GM12892 (cell line): ENCODE results near the gene TBC1D14.

Experiments used
- DNase-seq: peaks from one replicate; pipeline ENCODE4 v3.0.0; 2011; ENCODE audit not compliant: insufficient read length
- FAIRE-seq: peaks from 2 replicates; lab custom pipeline; 2011; peaks lifted over from hg19 to GRCh38; lab: Jason Lieb, UNC
- POLR2A ChIP-seq: IDR thresholded peaks from 2 replicates; pipeline ENCODE4 v1.6.1; 2011; ENCODE audit warnings: low read depth, low read length, control low read depth
- POLR2AphosphoS5 ChIP-seq: IDR thresholded peaks from 2 replicates; pipeline ENCODE4 v1.6.1; 2011; ENCODE audit warnings: low read depth, low read length, control low read depth
- TAF1 ChIP-seq: IDR thresholded peaks from 2 replicates; pipeline ENCODE4 v1.6.1; 2011; ENCODE audit warnings: low read depth, mild to moderate bottlenecking, control low read depth, low read length, borderline replicate concordance

The TBC1D14 gene

DNA sequence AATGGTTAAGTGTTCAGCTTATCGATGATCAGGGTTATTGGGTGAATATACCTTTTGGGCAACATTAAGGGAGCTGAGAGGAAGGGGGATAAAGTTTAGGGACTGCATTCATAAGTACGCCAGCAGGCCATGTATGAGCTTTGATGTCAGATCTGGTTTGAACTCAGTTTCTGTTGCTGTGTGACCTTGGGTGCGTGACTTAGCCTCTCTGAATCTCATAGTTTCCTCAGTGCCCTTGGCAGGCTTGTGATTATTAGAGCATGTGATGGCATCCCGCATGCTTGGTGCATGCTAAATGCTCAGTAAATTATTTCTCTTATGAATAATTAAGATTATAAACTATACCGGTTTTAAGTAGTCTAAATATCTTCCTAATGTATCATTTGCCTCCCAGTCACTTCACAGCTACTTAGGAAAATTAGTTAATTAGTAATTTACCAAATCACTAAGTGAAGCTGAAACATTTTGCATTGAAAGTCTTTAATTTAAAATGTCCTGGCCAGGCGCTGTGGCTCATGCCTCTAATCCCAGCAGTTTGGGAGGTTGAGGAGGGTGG lies 3.8 kb downstream of the TBC1D14 start:
- no peak for FAIRE-seq
- DNase-seq, result no peak
- TF ChIP-seq TAF1 (no peak), POLR2AphosphoS5 (no peak), POLR2A (no peak)

DNA sequence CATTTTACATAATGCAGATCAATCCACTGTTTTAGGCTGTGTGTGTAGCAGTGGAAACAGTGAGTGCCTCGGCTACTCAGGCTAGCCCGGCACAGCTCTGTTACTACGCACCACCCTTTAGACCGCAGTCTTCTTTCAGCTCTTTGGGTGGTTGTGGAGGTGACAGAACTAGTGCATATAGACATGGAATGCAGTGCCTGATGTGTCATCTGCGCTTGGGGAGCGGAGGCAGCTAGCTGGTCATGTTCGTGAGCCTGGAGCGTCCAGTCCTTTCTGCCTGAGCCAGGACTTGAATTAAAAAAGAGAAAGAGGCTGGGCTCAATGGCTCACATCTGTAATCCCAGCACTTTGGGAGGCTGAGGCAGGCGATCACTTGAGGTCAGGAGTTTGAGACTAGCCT lies 4.8 kb downstream of the TBC1D14 start:
- FAIRE-seq, result no peak
- TF ChIP-seq POLR2AphosphoS5 (no peak), TAF1 (no peak), POLR2A (no peak)
- DNase-seq, result no peak

DNA sequence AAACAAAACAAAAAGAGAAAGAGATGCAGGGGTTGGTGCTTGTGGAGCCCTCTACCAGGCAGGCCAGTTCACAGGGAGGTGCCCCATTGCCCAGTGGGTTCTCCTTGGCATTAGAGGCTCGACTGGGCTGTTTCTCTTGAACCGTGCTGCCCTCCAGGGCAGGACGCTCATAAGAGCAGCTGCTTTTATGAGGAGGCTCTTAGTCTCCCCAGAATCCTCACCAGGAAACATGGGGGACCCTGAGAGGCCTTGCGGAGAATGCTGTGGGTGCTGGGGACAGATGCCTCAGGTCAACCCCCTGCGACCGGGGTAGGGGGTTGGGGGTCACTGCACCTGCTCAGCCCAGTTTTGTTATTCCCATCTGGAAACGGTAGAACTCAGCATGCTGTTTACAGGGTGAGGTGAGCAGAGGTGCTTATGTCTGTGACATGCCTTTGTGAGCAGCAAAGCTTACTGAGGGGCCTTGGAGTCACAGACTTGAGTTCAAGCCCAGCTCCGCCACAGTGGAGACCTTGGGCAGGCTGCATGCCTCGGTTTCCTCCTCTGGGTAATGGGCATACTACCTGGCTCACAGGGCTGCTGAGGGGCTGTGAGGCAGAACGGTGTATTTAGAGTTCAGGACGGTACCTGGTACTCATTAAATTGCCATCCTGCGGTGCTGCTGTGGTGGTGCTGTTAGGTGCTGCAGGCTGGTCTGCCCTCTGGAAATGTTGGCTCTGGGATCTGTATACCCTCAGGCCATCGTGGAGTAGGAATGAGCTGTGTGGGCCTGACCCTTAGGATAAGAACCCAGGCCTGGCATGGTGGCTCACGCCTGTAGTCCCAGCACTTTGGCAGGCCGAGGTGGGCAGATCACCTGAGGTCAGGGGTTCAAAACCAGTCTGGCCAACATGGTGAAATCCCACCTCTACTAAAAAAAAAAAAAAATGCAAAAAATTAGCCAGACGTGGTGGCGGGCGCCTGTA lies 5.7 kb downstream of the TBC1D14 start:
- TF ChIP-seq TAF1 (no peak), POLR2AphosphoS5 (0 out of 2 replicates have a peak, but pooled peaks have one; percentile 29)
- DNase-seq, result no peak
- no peak for FAIRE-seq

DNA sequence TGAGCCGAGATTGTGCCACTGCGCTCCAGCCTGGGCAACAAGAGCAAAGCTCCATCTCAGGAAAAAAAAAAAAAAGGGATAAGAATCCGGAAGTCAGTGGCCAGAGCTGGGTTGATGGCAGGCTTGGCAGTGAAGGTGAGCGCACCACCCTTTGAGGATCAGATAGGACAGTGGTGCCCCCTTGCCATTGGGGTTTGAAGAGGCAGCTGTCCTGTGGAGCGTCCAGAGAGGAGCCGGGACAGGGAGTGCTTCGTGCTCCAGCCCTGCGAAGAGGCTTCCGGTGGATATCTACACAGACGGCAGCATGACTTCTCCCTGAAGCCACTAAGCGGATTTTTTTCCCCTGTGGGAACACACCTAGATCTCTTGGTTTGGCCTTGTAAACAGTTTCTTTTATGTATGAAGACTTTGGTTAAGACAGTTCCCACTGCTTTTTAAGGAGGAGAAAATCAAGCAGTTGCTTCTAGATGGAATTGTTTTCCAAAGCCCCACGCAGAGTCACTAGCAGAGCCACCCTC lies 6.5 kb downstream of the TBC1D14 start:
- FAIRE-seq (no peak), DNase-seq (no peak)
- TF ChIP-seq POLR2AphosphoS5, result no peak
- TF ChIP-seq TAF1, result no peak
- TF ChIP-seq POLR2A, result no peak

DNA sequence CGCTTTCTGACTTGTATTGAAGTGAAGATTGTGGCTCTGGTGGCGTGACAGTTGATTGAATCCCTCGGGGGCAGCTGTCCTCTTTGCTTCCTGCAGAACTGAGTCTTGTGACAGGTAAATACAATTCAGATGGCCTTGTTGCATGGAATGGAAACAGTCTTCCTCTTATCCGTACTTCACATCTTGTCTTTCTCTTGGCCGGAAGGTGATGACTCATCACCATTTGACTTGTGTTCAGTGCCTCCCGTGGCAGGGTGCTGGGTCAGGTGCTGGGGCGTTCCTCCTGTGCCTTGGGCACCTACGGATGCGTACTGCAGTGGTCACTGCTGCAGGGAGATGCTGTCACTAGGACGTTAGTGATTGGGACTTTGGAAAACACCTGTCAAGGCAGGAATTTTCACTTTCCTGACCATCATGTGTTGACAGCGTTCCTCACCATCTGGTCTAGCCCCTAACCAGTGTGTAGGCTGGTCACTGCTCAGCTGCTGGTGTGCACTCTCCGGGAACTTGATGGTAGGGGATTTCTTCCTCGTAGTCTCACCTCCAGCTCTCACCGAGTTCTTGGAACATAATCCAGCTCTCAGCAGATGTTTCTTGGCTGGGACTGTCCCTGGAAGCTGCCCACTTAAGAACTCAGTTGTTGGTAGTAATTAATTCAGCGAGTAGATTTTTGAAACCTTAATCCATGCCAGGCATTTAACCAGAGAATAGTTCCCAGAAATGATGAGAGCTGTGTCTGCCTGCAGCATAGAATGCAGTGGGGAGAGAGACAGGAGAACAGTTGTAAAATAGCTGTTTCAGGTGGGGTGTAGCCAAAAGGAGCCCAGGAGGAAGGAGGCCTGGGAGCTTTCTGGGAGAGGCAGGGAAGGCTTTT lies 7.2 kb downstream of the TBC1D14 start:
- DNase-seq (no peak), FAIRE-seq (peak; percentile 88)
- no peak for TF ChIP-seq POLR2AphosphoS5
- no peak for TF ChIP-seq TAF1
- no peak for TF ChIP-seq POLR2A

DNA sequence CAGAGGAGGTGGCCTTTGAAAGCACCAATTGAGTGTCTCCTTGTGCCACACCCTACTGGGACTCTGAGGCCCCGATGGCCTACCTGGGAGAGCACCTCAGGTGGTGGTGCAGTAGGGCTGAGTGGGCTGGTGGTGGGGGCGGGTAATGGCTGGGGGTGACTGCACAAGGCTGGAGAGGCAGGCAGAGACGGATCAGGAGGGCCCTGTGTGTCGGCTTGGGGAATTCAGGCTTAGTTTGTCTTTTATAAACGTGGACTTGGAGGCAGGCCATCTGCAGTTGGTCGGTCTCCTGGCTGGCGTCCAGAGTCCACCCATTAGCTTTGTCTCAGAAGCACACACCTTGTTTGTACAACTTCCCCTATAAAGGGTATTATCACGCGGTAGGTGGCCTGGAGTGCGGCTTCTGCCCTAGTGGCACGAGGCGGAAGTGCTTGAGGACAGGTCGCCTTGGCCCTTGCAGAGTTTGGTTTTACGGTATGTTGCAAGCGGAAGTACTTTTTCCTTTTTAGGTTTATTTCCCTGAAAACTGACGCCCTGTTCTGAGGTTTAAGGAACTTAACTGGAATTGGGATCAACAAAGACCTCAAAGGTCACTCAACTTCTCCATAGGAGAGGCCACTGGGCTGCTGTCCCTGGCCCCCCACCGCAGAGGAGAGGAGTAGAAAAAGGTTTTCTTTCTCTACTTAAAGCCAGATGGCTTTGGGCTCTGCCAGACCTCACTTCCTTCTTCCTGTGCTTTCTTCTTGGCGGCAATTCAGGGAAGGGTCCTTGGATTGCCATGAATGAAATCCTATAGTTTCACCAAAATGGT lies 8.0 kb downstream of the TBC1D14 start:
- DNase-seq (no peak), FAIRE-seq (peak; percentile 70)
- no peak; the same call in 1 of the 2 replicates for TF ChIP-seq POLR2A
- TF ChIP-seq POLR2AphosphoS5, result no peak; the same call in 1 of the 2 replicates
- TF ChIP-seq TAF1, result no peak

DNA sequence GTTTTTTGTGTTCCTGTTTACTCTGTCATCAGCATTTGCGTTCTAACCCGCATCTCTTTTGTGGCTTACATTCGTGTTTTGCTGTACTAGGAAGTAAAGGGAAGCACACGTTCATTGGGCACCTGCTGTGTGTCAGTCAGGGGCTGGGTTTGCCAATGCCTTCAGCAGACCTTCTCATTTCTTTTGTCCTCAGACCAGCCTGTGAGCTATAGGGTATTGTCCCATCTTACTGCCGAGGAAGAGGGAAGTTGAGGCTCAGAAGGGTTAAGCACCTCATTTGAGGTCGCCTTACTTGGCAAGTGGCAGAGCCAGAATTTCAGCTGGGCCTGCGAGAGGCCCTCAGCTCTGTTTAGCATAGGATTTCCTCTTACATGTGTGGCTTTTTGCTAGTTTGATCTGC lies 8.7 kb downstream of the TBC1D14 start:
- FAIRE-seq, result peak; percentile 65
- TF ChIP-seq POLR2AphosphoS5 (no peak), POLR2A (no peak), TAF1 (no peak)
- DNase-seq, result no peak

DNA sequence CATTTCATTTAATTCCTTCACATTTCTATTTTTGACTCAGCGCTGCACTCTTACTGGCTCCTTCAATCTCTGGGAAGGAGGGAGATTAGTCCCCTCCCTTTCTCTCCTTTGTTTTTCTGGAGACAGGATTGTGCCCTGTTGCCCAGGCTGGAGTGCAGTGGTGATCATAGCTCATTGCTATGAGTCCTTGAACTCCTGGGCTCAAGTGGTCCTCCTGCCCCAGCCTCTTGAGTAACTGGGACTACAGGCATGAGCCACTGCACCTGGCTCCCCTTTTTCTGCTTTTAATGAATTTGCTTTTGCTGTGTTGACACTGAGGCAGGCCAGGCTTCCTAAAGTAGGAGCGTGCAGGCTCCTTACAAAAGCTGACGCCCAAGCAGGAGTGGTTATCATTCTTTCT lies 10.5 kb downstream of the TBC1D14 start:
- DNase-seq (no peak), FAIRE-seq (no peak)
- no peak for TF ChIP-seq TAF1
- TF ChIP-seq POLR2A, result no peak
- no peak for TF ChIP-seq POLR2AphosphoS5

DNA sequence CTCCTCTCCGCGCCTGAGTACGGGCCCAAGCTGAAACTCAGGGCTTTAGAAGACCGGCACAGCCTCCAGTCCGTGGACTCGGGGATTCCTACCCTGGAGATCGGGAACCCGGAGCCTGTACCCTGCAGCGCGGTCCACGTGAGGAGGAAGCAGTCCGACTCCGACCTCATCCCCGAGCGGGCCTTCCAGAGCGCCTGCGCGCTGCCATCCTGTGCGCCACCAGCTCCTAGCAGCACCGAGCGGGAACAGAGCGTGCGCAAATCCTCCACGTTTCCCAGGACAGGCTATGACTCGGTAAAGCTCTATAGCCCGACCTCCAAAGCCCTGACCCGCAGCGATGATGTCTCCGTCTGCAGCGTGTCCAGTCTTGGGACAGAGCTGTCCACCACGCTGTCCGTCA lies 13.9 kb downstream of the TBC1D14 start:
- no peak for DNase-seq
- no peak for FAIRE-seq
- TF ChIP-seq POLR2AphosphoS5 (no peak), POLR2A (no peak), TAF1 (no peak)

DNA sequence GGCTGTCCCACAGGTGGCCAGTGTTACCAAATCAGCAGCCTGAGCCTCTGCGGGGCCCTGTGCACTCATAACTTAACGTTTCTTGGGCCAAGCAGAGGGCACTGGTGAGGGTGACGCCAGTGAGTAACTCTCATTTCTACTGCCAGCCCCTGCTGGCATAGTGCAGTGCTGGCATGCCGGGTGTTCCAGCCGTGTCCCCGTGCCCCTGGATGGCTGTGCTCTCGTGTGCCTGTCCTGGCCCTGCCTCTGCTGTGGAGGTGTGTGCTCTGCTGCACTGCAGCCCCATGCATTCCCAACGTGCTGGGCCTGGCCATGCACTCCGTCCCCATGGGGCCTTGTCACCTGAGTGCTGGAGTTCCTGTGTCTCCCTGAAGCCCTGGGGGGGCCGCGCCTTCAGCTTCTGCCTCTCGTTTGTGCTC lies 14.7 kb downstream of the TBC1D14 start:
- DNase-seq, result no peak
- no peak for TF ChIP-seq POLR2AphosphoS5
- no peak for TF ChIP-seq POLR2A
- no peak for TF ChIP-seq TAF1
- FAIRE-seq, result no peak
